RWPE1 (cell line): ENCODE results near the gene UHMK1.

Source experiments
- CTCF ChIA-PET: fragments of 350-600 bp; sonication (Branson Sonifier 250); formaldehyde crosslinking; extraction: SDS; loops from one replicate; lab custom pipeline; 2021; lab: Yijun Ruan, JAX
- POLR2A ChIA-PET: fragments of 400-600 bp; formaldehyde crosslinking; extraction: SDS; loops from one replicate; lab custom pipeline; 2020; ENCODE audit warnings: antibody characterized with exemption; ENCODE audit not compliant: low non-redundant PET; lab: Yijun Ruan, JAX
- DNase-seq: peaks from one replicate; pipeline ENCODE4 v3.0.0; 2012; ENCODE audit warnings: low spot score
- H3K27ac ChIP-seq: fragments of 450-650 bp; 2 replicates; pipeline ENCODE4 v1.5.1; 2017
- CTCF ChIP-seq: fragments of 450-650 bp; conservative IDR thresholded peaks from 2 replicates; pipeline ENCODE4 v1.5.1; 2017; ENCODE audit warnings: low read depth, mild to moderate bottlenecking

UHMK1 gene

GRCh38 chr1:162549001-162549400 lies 51.4 kb downstream of the UHMK1 start:
- no peak for DNase-seq
- no peak for TF ChIP-seq CTCF
- ChIA-PET POLR2A (no interaction called here), CTCF (no interaction called here)
- no peak overlapping the region for H3K27ac ChIP-seq

GRCh38 chr1:162550925-162551324 lies 53.3 kb downstream of the UHMK1 start:
- ChIA-PET POLR2A (no interaction called here), CTCF (no interaction called here)
- TF ChIP-seq CTCF, result no peak
- no peak for DNase-seq
- no peak overlapping the region for H3K27ac ChIP-seq

GRCh38 chr1:162551969-162552683 lies 54.5 kb downstream of the UHMK1 start:
- H3K27ac ChIP-seq, result no peak overlapping the region
- CTCF ChIA-PET, result interaction anchor here (0.6 kb wide), 2 partner anchors 24 to 43 kb away, joined by 3 to 7 read pairs; no protein-coding TSS in a partner anchor
- POLR2A ChIA-PET, result no interaction called here
- DNase-seq, result no peak
- TF ChIP-seq CTCF, result no peak

- no peak for DNase-seq
- TF ChIP-seq CTCF, result no peak
- POLR2A ChIA-PET, result no interaction called here
These were observed 55.1 kb downstream of the UHMK1 start for GRCh38 chr1:162552684-162553252.

GRCh38 chr1:162554258-162554657 lies 56.6 kb downstream of the UHMK1 start:
- TF ChIP-seq CTCF, result no peak
- ChIA-PET POLR2A (no interaction called here), CTCF (interaction anchor here (0.7 to 1.2 kb wide), 2 partner anchors 22 to 31 kb away, joined by 3 to 6 read pairs; no protein-coding TSS in a partner anchor)
- DNase-seq, result no peak
- H3K27ac ChIP-seq, result peak overlapping the region; percentile 39

More at GRCh38 chr1:162552684-162553252, 55.1 kb downstream of the UHMK1 start:
- CTCF ChIA-PET, result interaction anchor here (0.6 kb wide), 1 partner anchor 44 kb away, joined by 3 read pairs; no protein-coding TSS in a partner anchor
- no peak overlapping the region for H3K27ac ChIP-seq

GRCh38 chr1:162557536-162557935 lies 59.9 kb downstream of the UHMK1 start:
- TF ChIP-seq CTCF, result no peak
- ChIA-PET CTCF (no interaction called here), POLR2A (no interaction called here)
- no peak for DNase-seq
- H3K27ac ChIP-seq, result no peak overlapping the region
